Measurements from ENCODE around the gene RAB17. TPM values are rescaled to one million over a fixed set of nuclear protein-coding genes. Genes with fewer than 3 reads are reported as not detected.

Gene RAB17
- total RNA-seq, 2 donors from 2014 or later: 32.5 to 34.7 TPM

GRCh38 chr2:237636578-237636977, 46.0 kb upstream of the RAB17 start:
- Histone ChIP-seq H3K9ac (ENCODE audit: low read depth in 2 of 2, low read length in 2 of 2) (no peak overlapping the region), H3K4me3 (no peak overlapping the region), H3K36me3 (no peaks in the 10 kb centered on the region), H3K27me3 (no peaks in the 10 kb centered on the region), H3K9me3 (no peaks in the 10 kb centered on the region), H3K27ac (no peak overlapping the region), H3K4me1 (no peaks in the 10 kb centered on the region)
- intact Hi-C loops (cut with DNase I): no loop called here
- no peak for TF ChIP-seq CTCF (IDR thresholded peaks at IDR 0.05)
- DNase-seq: no peak

- Histone ChIP-seq H3K27ac (no peak overlapping the region), H3K4me1 (peaks cover 4% of the 10 kb centered on the region), H3K9me3 (no peaks in the 10 kb centered on the region), H3K27me3 (no peaks in the 10 kb centered on the region), H3K9ac (ENCODE audit: low read depth in 2 of 2, low read length in 2 of 2) (no peak overlapping the region), H3K36me3 (no peaks in the 10 kb centered on the region), H3K4me3 (no peak overlapping the region)
- no peak for DNase-seq
- intact Hi-C loops (cut with DNase I): no loop called here
- TF ChIP-seq CTCF (IDR thresholded peaks at IDR 0.05): no peak
These were observed 42.6 kb upstream of the RAB17 start for GRCh38 chr2:237633061-237633561.

- no peaks in the 10 kb centered on the region for H3K36me3 ChIP-seq
- H3K9ac ChIP-seq (ENCODE audit: low read depth in 2 of 2, low read length in 2 of 2): no peak overlapping the region
- DNase-seq: no peak
- H3K4me1 ChIP-seq: peaks cover 5% of the 10 kb centered on the region
- no peaks in the 10 kb centered on the region for H3K27me3 ChIP-seq
- intact Hi-C loops (cut with DNase I): no loop called here
- TF ChIP-seq CTCF (IDR thresholded peaks at IDR 0.05): no peak
- H3K9me3 ChIP-seq: no peaks in the 10 kb centered on the region
- H3K27ac ChIP-seq: no peak overlapping the region
- H3K4me3 ChIP-seq: no peak overlapping the region
These were observed 41.5 kb upstream of the RAB17 start for GRCh38 chr2:237631801-237632585.

GRCh38 chr2:237631007-237631785, 40.7 kb upstream of the RAB17 start:
- Histone ChIP-seq H3K27me3 (no peaks in the 10 kb centered on the region), H3K4me3 (no peak overlapping the region), H3K36me3 (no peaks in the 10 kb centered on the region), H3K4me1 (peaks cover 5% of the 10 kb centered on the region), H3K9me3 (no peaks in the 10 kb centered on the region), H3K9ac (ENCODE audit: low read depth in 2 of 2, low read length in 2 of 2) (no peak overlapping the region), H3K27ac (no peak overlapping the region)
- intact Hi-C loops (cut with DNase I): no loop called here
- no peak for TF ChIP-seq CTCF (IDR thresholded peaks at IDR 0.05)
- no peak for DNase-seq

- DNase-seq: no peak
- intact Hi-C loops (cut with DNase I): no loop called here
These were observed 39.9 kb upstream of the RAB17 start for GRCh38 chr2:237630216-237631000.

More at GRCh38 chr2:237630216-237631000, 39.9 kb upstream of the RAB17 start:
- no peaks in the 10 kb centered on the region for H3K36me3 ChIP-seq
- peaks cover 5% of the 10 kb centered on the region for H3K4me1 ChIP-seq
- no peak for TF ChIP-seq CTCF (IDR thresholded peaks at IDR 0.05)
- H3K4me3 ChIP-seq: no peak overlapping the region
- H3K9me3 ChIP-seq: no peaks in the 10 kb centered on the region
- H3K9ac ChIP-seq (ENCODE audit: low read depth in 2 of 2, low read length in 2 of 2): no peak overlapping the region
- no peaks in the 10 kb centered on the region for H3K27me3 ChIP-seq
- H3K27ac ChIP-seq: no peak overlapping the region

Data from colonic mucosa (tissue), 4 donors.